ENCODE data around the gene PRPF8.
A peak's percentile ranks its signal among the peaks of the same experiment; 100 is the strongest.

Gene PRPF8

DNA sequence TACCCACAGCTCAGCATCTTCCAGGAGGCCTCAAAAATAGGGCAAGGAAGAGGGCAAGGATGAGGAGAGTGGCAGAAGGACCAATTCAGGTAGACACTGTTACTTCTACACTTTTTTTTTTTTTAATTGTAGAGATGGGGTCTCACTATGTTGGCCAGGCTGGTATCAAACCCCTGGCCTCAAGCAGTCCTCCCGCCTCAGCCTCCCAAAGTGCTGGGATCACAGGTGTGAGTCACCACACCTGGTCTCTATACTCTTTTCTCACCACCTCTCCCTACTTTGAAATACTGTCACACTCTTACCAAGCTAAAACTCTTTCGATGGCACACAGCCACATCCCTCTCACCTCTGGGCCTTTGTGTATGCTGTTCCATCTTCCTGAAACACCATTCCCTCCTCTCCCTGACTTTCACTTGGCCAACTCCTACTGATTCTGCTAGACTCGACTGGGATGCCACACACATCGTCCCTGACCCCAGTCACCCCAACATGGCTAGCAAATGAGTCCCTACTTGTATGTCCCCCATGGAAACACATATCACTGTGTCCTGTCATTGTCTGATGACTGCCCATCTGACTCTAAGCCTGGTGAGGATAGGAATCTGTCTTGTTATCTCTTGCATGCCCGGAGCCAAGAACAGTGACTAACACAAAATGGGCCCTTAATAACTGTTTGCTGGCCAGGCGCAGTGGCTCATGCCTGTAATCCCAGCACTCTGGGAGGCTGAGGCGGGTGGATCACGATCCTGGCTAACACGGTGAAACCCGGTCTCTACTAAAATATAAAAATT is 48.8 kb downstream of the PRPF8 start:
- DNase-seq (ENCODE audit: low spot score), result no peak
- TF ChIP-seq, protein P1, sequence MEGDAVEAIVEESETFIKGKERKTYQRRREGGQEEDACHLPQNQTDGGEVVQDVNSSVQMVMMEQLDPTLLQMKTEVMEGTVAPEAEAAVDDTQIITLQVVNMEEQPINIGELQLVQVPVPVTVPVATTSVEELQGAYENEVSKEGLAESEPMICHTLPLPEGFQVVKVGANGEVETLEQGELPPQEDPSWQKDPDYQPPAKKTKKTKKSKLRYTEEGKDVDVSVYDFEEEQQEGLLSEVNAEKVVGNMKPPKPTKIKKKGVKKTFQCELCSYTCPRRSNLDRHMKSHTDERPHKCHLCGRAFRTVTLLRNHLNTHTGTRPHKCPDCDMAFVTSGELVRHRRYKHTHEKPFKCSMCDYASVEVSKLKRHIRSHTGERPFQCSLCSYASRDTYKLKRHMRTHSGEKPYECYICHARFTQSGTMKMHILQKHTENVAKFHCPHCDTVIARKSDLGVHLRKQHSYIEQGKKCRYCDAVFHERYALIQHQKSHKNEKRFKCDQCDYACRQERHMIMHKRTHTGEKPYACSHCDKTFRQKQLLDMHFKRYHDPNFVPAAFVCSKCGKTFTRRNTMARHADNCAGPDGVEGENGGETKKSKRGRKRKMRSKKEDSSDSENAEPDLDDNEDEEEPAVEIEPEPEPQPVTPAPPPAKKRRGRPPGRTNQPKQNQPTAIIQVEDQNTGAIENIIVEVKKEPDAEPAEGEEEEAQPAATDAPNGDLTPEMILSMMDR (IDR thresholded peaks at IDR 0.05; ENCODE audit: borderline replicate concordance, control extremely low read depth, extremely low read depth, insufficient read depth, missing control alignments), result no peak
- in situ Hi-C loops (cut with MboI; ENCODE audit: low sequenced_read_pairs, unreplicated experiment), result no loop called here

DNA sequence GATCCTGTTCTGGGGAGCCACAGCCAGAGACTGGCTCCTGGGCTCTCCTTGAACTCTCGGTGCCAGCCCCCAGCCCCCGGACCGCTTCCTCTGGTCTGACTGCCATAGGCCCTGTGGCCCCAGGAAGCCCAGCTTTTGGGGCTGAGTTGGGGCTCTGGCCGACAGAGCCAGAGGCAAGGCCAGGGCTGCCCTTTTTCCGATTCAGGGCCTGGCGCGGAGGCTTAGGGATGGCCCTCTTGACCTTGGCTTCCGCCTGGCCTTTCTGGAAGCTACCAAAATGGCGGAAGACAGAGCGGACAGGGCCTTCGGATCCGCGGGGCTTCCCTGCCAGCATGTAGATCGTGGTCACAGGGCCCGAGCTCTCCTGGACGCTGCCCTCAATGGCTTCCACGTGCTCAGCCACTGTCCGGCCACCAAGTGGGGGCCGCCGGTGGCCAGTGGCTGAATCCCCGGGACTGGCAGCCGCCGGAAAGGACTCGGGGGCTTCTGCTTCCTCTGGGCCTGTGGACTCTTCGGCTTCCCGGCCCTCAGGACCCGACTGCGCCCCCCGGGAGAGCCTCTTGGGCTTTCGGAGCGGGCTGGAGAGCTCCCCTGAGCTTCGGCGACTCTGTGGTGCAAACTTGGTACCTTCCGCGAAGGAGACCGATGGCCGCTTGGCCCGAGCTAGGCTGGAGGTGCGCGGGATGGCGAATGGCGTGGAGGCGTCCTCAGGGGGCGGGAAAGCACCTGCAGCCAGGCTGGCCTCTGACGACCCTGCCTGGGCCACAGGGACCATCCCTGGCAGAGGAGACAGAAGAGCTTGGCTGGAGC is 49.6 kb downstream of the PRPF8 start:
- no peak for DNase-seq (ENCODE audit: low spot score)
- TF ChIP-seq, protein P1 (IDR thresholded peaks at IDR 0.05; ENCODE audit: borderline replicate concordance, control extremely low read depth, extremely low read depth, insufficient read depth, missing control alignments), result no peak
- in situ Hi-C loops (cut with MboI; ENCODE audit: low sequenced_read_pairs, unreplicated experiment), result no loop called here

DNA sequence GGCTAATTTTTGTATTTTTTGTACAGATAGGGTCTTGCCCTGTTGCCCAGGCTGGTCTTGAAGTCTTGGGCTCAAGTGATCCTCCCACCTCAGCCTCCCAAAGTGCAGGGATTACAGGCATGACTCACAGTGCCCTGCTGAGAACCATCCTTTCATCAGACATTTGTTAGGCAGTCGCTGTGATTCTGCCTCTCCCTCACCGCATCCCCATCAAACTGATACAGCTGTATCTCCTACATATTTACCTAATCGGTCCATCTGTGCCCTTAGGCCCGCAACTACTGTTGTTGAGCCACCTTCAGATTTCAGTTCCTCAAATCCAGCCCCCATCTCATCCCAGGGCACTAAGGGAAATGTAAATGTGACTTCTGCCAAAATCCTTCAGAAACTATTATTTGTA is 54.0 kb downstream of the PRPF8 start:
- no peak for DNase-seq (ENCODE audit: low spot score)
- in situ Hi-C loops (cut with MboI; ENCODE audit: low sequenced_read_pairs, unreplicated experiment), result no loop called here
- TF ChIP-seq, protein P1 (IDR thresholded peaks at IDR 0.05; ENCODE audit: borderline replicate concordance, control extremely low read depth, extremely low read depth, insufficient read depth, missing control alignments), result no peak

DNA sequence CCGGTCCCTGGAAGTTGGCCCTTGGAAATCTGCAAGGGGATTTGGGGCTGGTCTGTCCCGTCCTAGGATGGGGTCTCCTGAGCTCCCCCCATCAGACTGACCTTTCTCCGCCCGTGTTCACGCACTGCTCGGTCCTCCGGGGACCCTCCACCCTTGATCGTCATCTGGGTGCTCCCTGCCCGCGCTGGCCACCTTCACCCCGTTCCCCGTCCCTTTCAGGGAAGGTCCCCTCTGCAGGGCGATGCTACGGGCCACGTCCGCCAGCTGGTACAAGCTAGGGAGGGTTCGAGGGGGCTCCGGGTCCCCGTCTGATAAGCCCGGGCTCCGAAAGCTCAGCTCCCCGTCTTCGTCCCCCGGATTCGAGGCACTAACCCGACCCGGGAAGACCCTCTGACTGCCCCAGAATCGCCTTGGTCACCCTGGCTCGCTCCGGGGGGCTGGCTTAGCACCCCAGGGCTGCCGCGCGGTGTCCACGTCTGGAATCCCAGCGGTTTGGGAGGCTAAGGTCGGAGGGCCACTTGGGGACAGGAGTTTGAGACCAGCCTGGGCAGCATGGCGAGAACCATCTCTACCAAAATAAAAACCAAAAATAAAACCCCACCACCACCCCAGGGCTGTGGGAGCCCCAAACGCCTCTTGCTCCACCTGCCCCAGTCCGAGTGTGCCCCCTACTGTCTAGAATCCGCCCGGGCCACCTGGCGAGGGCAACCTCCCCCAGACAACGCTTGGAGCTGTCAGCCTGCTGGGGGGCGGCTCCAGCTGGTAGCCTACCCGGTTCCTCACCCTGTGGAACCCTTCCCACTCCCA is 55.0 kb downstream of the PRPF8 start:
- peak; percentile 82 for DNase-seq (ENCODE audit: low spot score)
- in situ Hi-C loops (cut with MboI; ENCODE audit: low sequenced_read_pairs, unreplicated experiment), result loop anchor here (5.0 kb wide), 1 partner anchor 52 kb away; no protein-coding TSS in a partner anchor
- TF ChIP-seq, protein P1 (IDR thresholded peaks at IDR 0.05; ENCODE audit: borderline replicate concordance, control extremely low read depth, extremely low read depth, insufficient read depth, missing control alignments), result peak; percentile 90

DNA sequence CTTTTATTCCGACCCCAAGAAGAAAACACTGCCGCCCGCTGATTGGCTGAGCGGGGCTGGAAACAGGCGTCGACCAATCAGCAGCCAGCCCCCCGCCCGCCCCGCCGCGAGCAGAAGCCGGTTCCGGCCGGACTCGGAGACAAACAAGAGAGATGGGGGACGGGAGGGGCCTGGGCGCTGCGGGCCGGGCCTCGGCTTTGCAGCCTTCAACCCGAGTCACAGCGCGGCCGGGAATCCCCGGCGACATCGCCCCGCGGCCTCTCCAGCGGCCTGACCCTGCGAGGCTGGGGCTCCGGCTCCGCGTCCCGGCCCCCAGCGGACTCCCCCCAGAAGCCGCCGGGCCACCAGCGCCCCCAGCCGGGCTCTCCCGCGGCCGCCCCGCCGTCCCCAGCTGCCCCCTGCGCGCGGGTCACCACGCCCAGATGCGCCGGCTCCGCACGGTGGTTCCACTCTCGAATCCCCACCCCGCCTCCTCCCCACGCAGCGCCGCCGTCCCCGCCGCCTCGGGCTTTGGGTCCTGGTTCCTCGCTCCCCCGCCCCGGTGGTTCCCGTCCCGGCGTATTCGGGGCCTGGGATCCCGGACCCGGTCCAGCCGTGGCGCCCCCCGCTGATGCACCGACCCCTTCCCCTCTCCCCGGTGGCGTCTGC is 55.7 kb downstream of the PRPF8 start:
- DNase-seq (ENCODE audit: low spot score), result peak; percentile 97
- TF ChIP-seq, protein P1 (IDR thresholded peaks at IDR 0.05; ENCODE audit: borderline replicate concordance, control extremely low read depth, extremely low read depth, insufficient read depth, missing control alignments), result peak; percentile 31
- in situ Hi-C loops (cut with MboI; ENCODE audit: low sequenced_read_pairs, unreplicated experiment), result loop anchor here (5.0 kb wide), 1 partner anchor 52 kb away; no protein-coding TSS in a partner anchor
